Endothelial cell of umbilical vein (primary cell): ENCODE results near the gene IDUA.

ENCODE experiments used
- POLR2A ChIP-seq: IDR thresholded peaks from 2 replicates; pipeline ENCODE4 v1.6.1; 2012; ENCODE audit warnings: low read depth, mild to moderate bottlenecking, control low read depth, low read length
- TF ChIP-seq, protein P1 (sequence below), 2 donors: IDR thresholded peaks; 1 replicate in 1 of 2; 2 replicates in 1 of 2; pipeline ENCODE4 v1.5.1; 2011; ENCODE audit warnings: low read length in 2 of 2, mild to moderate bottlenecking in 2 of 2, moderate library complexity in 2 of 2, control low read depth in 1 of 2, inconsistent platforms in 1 of 2, low read depth in 1 of 2; ENCODE audit not compliant: insufficient read depth in 1 of 2; ENCODE audit errors: extremely low read depth in 1 of 2

GRCh38 chr4:1021386-1022050 lies 34.7 kb downstream of the IDUA start:
- no peak for TF ChIP-seq POLR2A
- TF ChIP-seq, protein P1, sequence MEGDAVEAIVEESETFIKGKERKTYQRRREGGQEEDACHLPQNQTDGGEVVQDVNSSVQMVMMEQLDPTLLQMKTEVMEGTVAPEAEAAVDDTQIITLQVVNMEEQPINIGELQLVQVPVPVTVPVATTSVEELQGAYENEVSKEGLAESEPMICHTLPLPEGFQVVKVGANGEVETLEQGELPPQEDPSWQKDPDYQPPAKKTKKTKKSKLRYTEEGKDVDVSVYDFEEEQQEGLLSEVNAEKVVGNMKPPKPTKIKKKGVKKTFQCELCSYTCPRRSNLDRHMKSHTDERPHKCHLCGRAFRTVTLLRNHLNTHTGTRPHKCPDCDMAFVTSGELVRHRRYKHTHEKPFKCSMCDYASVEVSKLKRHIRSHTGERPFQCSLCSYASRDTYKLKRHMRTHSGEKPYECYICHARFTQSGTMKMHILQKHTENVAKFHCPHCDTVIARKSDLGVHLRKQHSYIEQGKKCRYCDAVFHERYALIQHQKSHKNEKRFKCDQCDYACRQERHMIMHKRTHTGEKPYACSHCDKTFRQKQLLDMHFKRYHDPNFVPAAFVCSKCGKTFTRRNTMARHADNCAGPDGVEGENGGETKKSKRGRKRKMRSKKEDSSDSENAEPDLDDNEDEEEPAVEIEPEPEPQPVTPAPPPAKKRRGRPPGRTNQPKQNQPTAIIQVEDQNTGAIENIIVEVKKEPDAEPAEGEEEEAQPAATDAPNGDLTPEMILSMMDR (IDR thresholded peaks at IDR 0.05; ENCODE audit: extremely low read depth in 1 of 2, insufficient read depth in 1 of 2, low read depth in 1 of 2, low read length in 2 of 2): no peak
